GM12801 (cell line): Measurements from ENCODE around the gene ALG6.

Source experiments
- CTCF ChIP-seq: IDR thresholded peaks from one replicate; pipeline ENCODE4 v1.5.1; 2011; ENCODE audit warnings: control low read depth; ENCODE audit not compliant: insufficient read length; ENCODE audit errors: extremely low read depth

Gene ALG6

GRCh38 chr1:63486629-63487028 is 119.2 kb downstream of the ALG6 start:
- no peak for TF ChIP-seq CTCF

DNA sequence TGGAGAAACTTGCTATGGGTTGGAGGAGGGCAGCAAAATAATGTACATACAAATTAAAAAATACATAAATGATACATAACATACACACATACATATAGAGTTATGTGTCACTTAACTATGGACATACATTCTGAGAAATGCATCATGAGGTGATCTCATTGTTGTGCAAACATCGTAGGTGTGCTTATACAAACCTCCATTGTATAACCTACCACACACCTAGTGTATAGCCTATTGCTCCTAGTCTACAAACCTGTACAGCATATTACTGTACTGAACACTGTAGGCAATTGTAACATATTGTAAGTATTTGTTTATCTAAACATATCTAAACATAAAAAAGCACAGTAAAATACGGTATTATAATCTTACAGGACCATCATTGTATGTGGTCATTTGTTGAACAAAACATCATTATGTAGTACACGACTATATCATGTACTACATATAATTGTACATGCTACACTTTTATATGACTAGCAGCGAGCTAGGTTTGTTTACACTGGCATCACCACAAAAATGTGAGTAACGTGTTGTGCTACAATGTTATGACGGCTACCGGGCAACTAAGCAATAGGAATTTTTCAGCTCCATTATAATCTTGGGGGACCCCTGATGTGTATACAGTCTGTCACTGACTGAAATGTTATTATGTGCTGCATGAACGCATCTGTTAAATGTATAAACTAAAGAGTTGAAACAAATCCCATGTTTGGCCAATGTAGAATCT is 120.1 kb downstream of the ALG6 start:
- TF ChIP-seq CTCF = no peak
